ENCODE measurements around the gene FNIP1. TPM values are rescaled to one million over a fixed set of nuclear protein-coding genes. Genes with fewer than 3 reads are reported as not detected.

The FNIP1 gene
- polyA plus RNA-seq, 1 of the 3 experiments (the other 2 are of a cell fraction), result 2.4 TPM

- WGBS (ENCODE audit: low lambda C conversion rate), result 98% methylated on average over 2 of the region's 2 CpGs
- no peaks in the 10 kb centered on the region for H3K9me3 ChIP-seq
- H3K27me3 ChIP-seq (ENCODE audit: insufficient read depth), result no peaks in the 10 kb centered on the region
- TF ChIP-seq USF1 (IDR thresholded peaks at IDR 0.05; ENCODE audit: borderline replicate concordance, low read depth), result no peak
- no peak for TF ChIP-seq IRF3 (IDR thresholded peaks at IDR 0.05; ENCODE audit: low read depth, low read length)
- TF ChIP-seq GABPA (IDR thresholded peaks at IDR 0.05; ENCODE audit: low read depth), result no peak
- TF ChIP-seq FOXM1 (IDR thresholded peaks at IDR 0.05; ENCODE audit: low read depth), result no peak
- no peak for TF ChIP-seq ELF1 (IDR thresholded peaks at IDR 0.05)
- TF ChIP-seq TAF1 (IDR thresholded peaks at IDR 0.05; ENCODE audit: borderline replicate concordance, low read depth, low read length), result no peak
- TF ChIP-seq FOXJ3 (CRISPR knock-in tag; IDR thresholded peaks at IDR 0.05), result no peak
- TF ChIP-seq RFX5 (IDR thresholded peaks at IDR 0.05; ENCODE audit: low read length), result no peak
- TF ChIP-seq RCOR1 (IDR thresholded peaks at IDR 0.05; ENCODE audit: low read length), result no peak
- no peak for TF ChIP-seq EZH2phosphoT487 (IDR thresholded peaks at IDR 0.05; ENCODE audit: borderline replicate concordance, low read depth)
- H3K4me3 ChIP-seq (ENCODE audit: low read depth in 2 of 2, low read length in 1 of 2), result no peak overlapping the region
- ChIA-PET POLR2A (no interaction called here), CTCF (no interaction called here)
- H3K9ac ChIP-seq, result no peak overlapping the region
- no peaks in the 10 kb centered on the region for H3K9me2 ChIP-seq
- no peak overlapping the region for H3K4me2 ChIP-seq
- peaks cover under 1% of the 10 kb centered on the region for H3F3A ChIP-seq (replicated peaks; ENCODE audit: insufficient read depth)
- H4K20me1 ChIP-seq (ENCODE audit: insufficient read depth), result no peaks in the 10 kb centered on the region
- peaks cover 32 to 56% of the 10 kb centered on the region in 2 experiments for H3K36me3 ChIP-seq (replicated peaks in 1 of 2; ENCODE audit: control insufficient read depth in 1 of 2, insufficient read depth in 2 of 2, low read length in 1 of 2)
- peaks cover 4% of the 10 kb centered on the region; the same call in 1 of the 2 replicates for H3K79me2 ChIP-seq (ENCODE audit: insufficient read depth)
- no peak for DNase-seq
- no peak overlapping the region for H2AFZ ChIP-seq (ENCODE audit: low read depth)
- no peak overlapping the region for H3K27ac ChIP-seq (ENCODE audit: low read depth in 2 of 2, low read length in 1 of 2)
- no peaks in the 10 kb centered on the region for H3K4me1 ChIP-seq (ENCODE audit: control insufficient read depth in 1 of 2, insufficient read depth in 2 of 2, low read depth in 1 of 2, low read length in 1 of 2)
Observed at GRCh38 chr5:131654309-131654708, 142.5 kb downstream of the FNIP1 start.

- Histone ChIP-seq H3K36me3 (replicated peaks in 1 of 2; ENCODE audit: control insufficient read depth in 1 of 2, insufficient read depth in 2 of 2, low read length in 1 of 2) (peaks cover 44 to 72% of the 10 kb centered on the region in 2 experiments), H3F3A (replicated peaks; ENCODE audit: insufficient read depth) (peaks cover 19% of the 10 kb centered on the region), H3K79me2 (ENCODE audit: insufficient read depth) (0 out of 2 replicates have a peak, but pooled peaks cover 4% of the 10 kb centered on the region), H4K20me1 (ENCODE audit: insufficient read depth) (no peaks in the 10 kb centered on the region), H3K27ac (ENCODE audit: low read depth in 2 of 2, low read length in 1 of 2) (no peak overlapping the region), H3K4me3 (ENCODE audit: low read depth in 2 of 2, low read length in 1 of 2) (no peak overlapping the region), H3K27me3 (ENCODE audit: insufficient read depth) (no peaks in the 10 kb centered on the region), H3K4me1 (ENCODE audit: control insufficient read depth in 1 of 2, insufficient read depth in 2 of 2, low read depth in 1 of 2, low read length in 1 of 2) (no peaks in the 10 kb centered on the region), H3K9me2 (no peaks in the 10 kb centered on the region), H3K4me2 (no peak overlapping the region), H3K9me3 (no peaks in the 10 kb centered on the region), H2AFZ (ENCODE audit: low read depth) (no peak overlapping the region), H3K9ac (no peak overlapping the region)
- 90% methylated on average over 3 of the region's 3 CpGs for WGBS (ENCODE audit: low lambda C conversion rate)
- ChIA-PET CTCF (no interaction called here), POLR2A (no interaction called here)
- no peak for DNase-seq
- no peak for TF ChIP-seq RCOR1 (IDR thresholded peaks at IDR 0.05; ENCODE audit: low read length)
- TF ChIP-seq TAF1 (IDR thresholded peaks at IDR 0.05; ENCODE audit: borderline replicate concordance, low read depth, low read length), result no peak
- no peak for TF ChIP-seq POLR2AphosphoS5 (IDR thresholded peaks at IDR 0.05; ENCODE audit: low read depth, low read length)
- TF ChIP-seq CHD2 (IDR thresholded peaks at IDR 0.05; ENCODE audit: low read length, partially characterized antibody), result no peak
- no peak for TF ChIP-seq USF1 (IDR thresholded peaks at IDR 0.05; ENCODE audit: borderline replicate concordance, low read depth)
- no peak for TF ChIP-seq MAX (IDR thresholded peaks at IDR 0.05; ENCODE audit: low read depth)
- TF ChIP-seq FOSL2 (IDR thresholded peaks at IDR 0.05; ENCODE audit: borderline replicate concordance, low read depth), result no peak
- no peak for TF ChIP-seq CTCF (IDR thresholded peaks at IDR 0.05)
- no peak for TF ChIP-seq NRF1 (IDR thresholded peaks at IDR 0.05; ENCODE audit: low read depth, low read length)
- no peak for TF ChIP-seq GABPA (IDR thresholded peaks at IDR 0.05; ENCODE audit: low read depth)
- no peak for TF ChIP-seq USF2 (IDR thresholded peaks at IDR 0.05; ENCODE audit: borderline replicate concordance, low read depth, low read length)
- no peak for TF ChIP-seq FOXJ3 (CRISPR knock-in tag; IDR thresholded peaks at IDR 0.05)
- no peak for TF ChIP-seq RFX5 (IDR thresholded peaks at IDR 0.05; ENCODE audit: low read length)
- TF ChIP-seq MXI1 (IDR thresholded peaks at IDR 0.05; ENCODE audit: low read depth, low read length), result no peak
Observed at GRCh38 chr5:131649161-131649560, 147.7 kb downstream of the FNIP1 start.
